Loucy (cell line): ENCODE measurements around the gene GBP4.

ENCODE experiments used
- CTCF ChIP-seq: fragments of 200-600 bp; sonication (generic); conservative IDR thresholded peaks from 2 replicates; pipeline ENCODE4 v1.5.1; 2014; ENCODE audit warnings: mild to moderate bottlenecking, antibody characterized with exemption, low read length
- EZH2phosphoT487 ChIP-seq: fragments of 200-600 bp; IDR thresholded peaks from 2 replicates; pipeline ENCODE4 v1.6.1; 2018; ENCODE audit warnings: antibody characterized with exemption, mild to moderate bottlenecking, moderate library complexity, borderline replicate concordance

GRCh38 chr1:89203166-89203565 lies 4.4 kb upstream of the GBP4 start:
- TF ChIP-seq CTCF (no peak), EZH2phosphoT487 (no peak)
